Right lobe of liver (tissue), 6 donors: ENCODE measurements around the gene CHIT1. TPM values are rescaled to one million over a fixed set of nuclear protein-coding genes. Genes with fewer than 3 reads are reported as not detected.

Experiments
- ATAC-seq, 4 donors: fragments of 200-7000 bp; cut with Tn5 transposase; one replicate each; pipeline ENCODE4 v1.9.1; 2020; ENCODE audit warnings: mild to moderate bottlenecking in 4 of 4, moderate library complexity in 4 of 4
- DNase-seq, 3 donors: peaks; one replicate each; pipeline ENCODE4 v3.0.0-alpha.2; 2020
- H3K27ac ChIP-seq, 3 donors: fragments of 200-600 bp; one replicate each; pipeline ENCODE4 v1.8.0; 2022
- H3K27me3 ChIP-seq, 2 donors: fragments of 200-600 bp; one replicate each; pipeline ENCODE4 v1.8.0; 2022
- H3K36me3 ChIP-seq, 4 donors: fragments of 200-600 bp; sonication (generic) in 1 of 4; one replicate each; pipeline versions ENCODE4 v1.5.1 to v1.8.0; 2017 to 2022; ENCODE audit warnings: control low read depth in 1 of 4
- H3K4me1 ChIP-seq, 4 donors: fragments of 200-600 bp; sonication (generic) in 1 of 4; one replicate each; pipeline versions ENCODE4 v1.5.1 to v1.8.0; 2017 to 2022; ENCODE audit warnings: control low read depth in 1 of 4
- H3K4me3 ChIP-seq, 3 donors: fragments of 200-600 bp; one replicate each; pipeline ENCODE4 v1.8.0; 2022
- H3K9me3 ChIP-seq, 4 donors: fragments of 200-600 bp; sonication (generic) in 1 of 4; one replicate each; pipeline versions ENCODE4 v1.5.1 to v1.8.0; 2017 to 2022; ENCODE audit warnings: control low read depth in 1 of 4
- POLR2A ChIP-seq: fragments of 450-650 bp; IDR thresholded peaks from one replicate; pipeline ENCODE4 v1.6.1; 2017; ENCODE audit warnings: antibody characterized with exemption, mild to moderate bottlenecking
- WGBS: methylation state at CpG from one replicate; pipeline ENCODE4 v1.1.6; 2018; ENCODE audit warnings: low coverage, low lambda C conversion rate; ENCODE audit not compliant: insufficient coverage; ENCODE audit errors: missing lambda C conversion rate; 5-methylcytosine and 5-hydroxymethylcytosine counted together
- intact Hi-C, 2 donors: fragments of 100-400 bp; cut with DNase I; formaldehyde crosslinking; loops; one replicate each; pipeline versions ENCODE4 v1.11.2 to v1.14.1; 2022
- total RNA-seq, 6 experiments: library from RNA; depleted of rRNA in 2 of 6; stranded (reverse); fragments of >200 nt in 2 of 6; fragmentation: NEBNext Ultra II Directional in 3 of 6; extraction: Animal tissue kit (Norgen Biotek cat#: 25700) in 3 of 6; gene quantifications; one replicate each; pipeline versions ENCODE4 v1.1.0 to v1.2.4, GENCODE V29; 2016 to 2023
- TF ChIP-seq, protein P1 (sequence below), 4 donors: fragments of 200-600 bp in 3 of 4; fragments of 450-650 bp in 1 of 4; IDR thresholded peaks; one replicate each; pipeline versions ENCODE4 v1.5.1 to v1.8.0; 2016 to 2022; ENCODE audit warnings: antibody characterized with exemption in 4 of 4, mild to moderate bottlenecking in 2 of 4
- donor health status: DM: no; HTN: yes; CAD: no.
- donor health status: DM: no; HTN: no; CAD: no.
- donor health status: DM: no; HTN: no; CAD: no.
- donor health status: DM: no; HTN: yes; CAD: no.
- donor health status: DM: no; HTN: yes; CAD: no.

CHIT1 gene
- total RNA-seq, 6 experiments from 2014 or later, result 0.46 to 0.61 (median 0.46) TPM; not detected in 3

DNA sequence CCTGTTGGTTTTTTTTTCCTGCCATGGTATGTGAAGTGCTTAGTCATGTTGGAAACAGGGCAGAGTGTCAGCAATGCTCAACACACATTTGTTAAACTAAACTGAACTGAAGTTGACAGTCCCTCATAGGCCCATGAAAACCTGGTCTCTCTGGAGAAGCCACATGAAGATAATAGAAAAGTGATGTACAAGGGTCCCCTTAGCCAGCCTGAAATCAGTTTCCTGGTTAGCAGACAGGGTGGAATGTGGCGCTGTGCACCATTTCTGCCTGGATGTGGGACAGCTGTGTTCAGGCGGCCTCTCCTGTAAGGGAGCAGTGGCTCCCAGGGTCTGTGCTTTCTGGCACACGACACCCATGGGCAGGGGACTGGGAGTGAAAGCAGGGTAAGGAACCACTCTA lies 33.1 kb downstream of the CHIT1 start:
- TF ChIP-seq, protein P1, sequence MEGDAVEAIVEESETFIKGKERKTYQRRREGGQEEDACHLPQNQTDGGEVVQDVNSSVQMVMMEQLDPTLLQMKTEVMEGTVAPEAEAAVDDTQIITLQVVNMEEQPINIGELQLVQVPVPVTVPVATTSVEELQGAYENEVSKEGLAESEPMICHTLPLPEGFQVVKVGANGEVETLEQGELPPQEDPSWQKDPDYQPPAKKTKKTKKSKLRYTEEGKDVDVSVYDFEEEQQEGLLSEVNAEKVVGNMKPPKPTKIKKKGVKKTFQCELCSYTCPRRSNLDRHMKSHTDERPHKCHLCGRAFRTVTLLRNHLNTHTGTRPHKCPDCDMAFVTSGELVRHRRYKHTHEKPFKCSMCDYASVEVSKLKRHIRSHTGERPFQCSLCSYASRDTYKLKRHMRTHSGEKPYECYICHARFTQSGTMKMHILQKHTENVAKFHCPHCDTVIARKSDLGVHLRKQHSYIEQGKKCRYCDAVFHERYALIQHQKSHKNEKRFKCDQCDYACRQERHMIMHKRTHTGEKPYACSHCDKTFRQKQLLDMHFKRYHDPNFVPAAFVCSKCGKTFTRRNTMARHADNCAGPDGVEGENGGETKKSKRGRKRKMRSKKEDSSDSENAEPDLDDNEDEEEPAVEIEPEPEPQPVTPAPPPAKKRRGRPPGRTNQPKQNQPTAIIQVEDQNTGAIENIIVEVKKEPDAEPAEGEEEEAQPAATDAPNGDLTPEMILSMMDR (IDR thresholded peaks at IDR 0.05), result no peak
- no peak for TF ChIP-seq POLR2A
- Histone ChIP-seq H3K9me3 (no peaks in the 10 kb centered on the region), H3K4me1 (peaks cover 0 to 23% (median 2%) of the 10 kb centered on the region in 4 donors), H3K27me3 (no peaks in the 10 kb centered on the region), H3K36me3 (no peaks in the 10 kb centered on the region), H3K27ac (no peak overlapping the region), H3K4me3 (no peak overlapping the region)
- WGBS, result no CpG with 5 or more reads among the region's 3 CpGs
- ATAC-seq (no peak), DNase-seq (peak in 1 of 3 donors; percentile 33)
- intact Hi-C loops, result no loop called here

DNA sequence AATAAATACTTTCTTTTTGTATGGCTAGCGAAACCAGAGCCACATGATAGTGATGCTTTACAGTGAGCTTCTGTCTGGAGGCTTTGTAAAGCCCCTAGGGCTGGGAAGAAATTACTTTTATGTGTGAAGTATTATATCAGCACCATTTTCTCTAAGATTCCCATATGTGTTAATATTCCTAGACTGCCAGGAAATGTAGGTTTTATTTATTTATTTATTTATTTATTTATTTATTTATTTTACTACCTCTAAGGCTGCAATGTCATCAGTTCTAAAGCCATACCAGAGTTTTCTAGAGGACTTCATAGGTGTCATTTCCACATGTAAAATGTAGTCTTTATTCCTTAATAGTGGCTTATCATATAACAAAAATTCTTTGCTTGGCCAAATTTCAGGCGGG lies 38.5 kb downstream of the CHIT1 start:
- Histone ChIP-seq H3K9me3 (no peaks in the 10 kb centered on the region), H3K27ac (no peak overlapping the region), H3K27me3 (no peaks in the 10 kb centered on the region), H3K36me3 (no peaks in the 10 kb centered on the region), H3K4me1 (no peaks in the 10 kb centered on the region), H3K4me3 (no peak overlapping the region)
- intact Hi-C loops, result no loop called here
- TF ChIP-seq, protein P1 (IDR thresholded peaks at IDR 0.05), result no peak
- no peak for TF ChIP-seq POLR2A
- ATAC-seq (no peak), DNase-seq (no peak)
- 90% methylated on average over 2 of the region's 2 CpGs for WGBS

DNA sequence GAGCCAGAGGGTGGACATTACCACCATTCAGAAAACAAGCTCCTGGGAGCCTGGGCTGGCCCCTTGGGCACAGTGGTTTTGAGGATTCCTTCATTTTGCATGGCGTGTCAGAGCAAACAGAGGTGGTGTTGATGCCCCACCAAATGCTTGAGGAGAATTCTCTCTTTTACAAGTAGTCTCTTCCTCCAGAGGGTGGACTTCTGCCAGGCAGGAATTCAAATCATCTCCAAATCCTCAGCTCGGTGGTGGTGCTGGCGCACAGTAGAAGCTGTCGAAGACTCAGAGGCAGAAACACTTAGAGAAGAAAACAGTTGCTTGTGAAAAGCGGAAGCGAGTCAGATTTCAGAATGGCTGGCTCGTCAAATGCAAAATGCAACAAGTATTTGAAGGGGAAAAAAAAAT lies 39.5 kb downstream of the CHIT1 start:
- intact Hi-C loops, result no loop called here
- Histone ChIP-seq H3K36me3 (no peaks in the 10 kb centered on the region), H3K4me1 (no peaks in the 10 kb centered on the region), H3K27me3 (no peaks in the 10 kb centered on the region), H3K27ac (no peak overlapping the region), H3K4me3 (no peak overlapping the region), H3K9me3 (no peaks in the 10 kb centered on the region)
- ATAC-seq (no peak), DNase-seq (peak in 1 of 3 donors; percentile 33)
- TF ChIP-seq POLR2A, result no peak
- TF ChIP-seq, protein P1 (IDR thresholded peaks at IDR 0.05), result no peak
- whole genome bisulfite sequencing, result 40% methylated on average over 7 of the region's 7 CpGs

- Histone ChIP-seq H3K4me1 (no peaks in the 10 kb centered on the region), H3K27ac (no peak overlapping the region), H3K4me3 (no peak overlapping the region), H3K36me3 (no peaks in the 10 kb centered on the region), H3K27me3 (no peaks in the 10 kb centered on the region), H3K9me3 (no peaks in the 10 kb centered on the region)
- intact Hi-C loops, result no loop called here
- TF ChIP-seq, protein P1 (IDR thresholded peaks at IDR 0.05), result no peak
- TF ChIP-seq POLR2A, result no peak
- no peak for ATAC-seq
- peak in 1 of 3 donors; percentile 21 for DNase-seq
- 51% methylated on average over 3 of the region's 4 CpGs for WGBS
Measured at GRCh38 chr1:203188686-203189232, 40.7 kb downstream of the CHIT1 start.
